SU-DHL-6 (cell line): Measurements from ENCODE around the gene HSD17B8.

Experiments used
- H2AFZ ChIP-seq: fragments of 200-600 bp; sonication (generic); 2 replicates; pipeline ENCODE4 v1.6.1; 2014; ENCODE audit warnings: low read depth, mild to moderate bottlenecking, moderate library complexity, mixed read lengths, antibody characterized with exemption, low read length; ENCODE audit not compliant: severe bottlenecking
- H3F3A ChIP-seq: fragments of 200-600 bp; shearing (Covaris generic); 2 replicates; pipeline ENCODE4 v1.6.0; 2016; ENCODE audit warnings: antibody characterized with exemption, mild to moderate bottlenecking; ENCODE audit not compliant: insufficient read depth
- H3K27ac ChIP-seq: fragments of 200-600 bp; sonication (generic); 2 replicates; pipeline ENCODE4 v1.5.1; 2016; ENCODE audit warnings: low read depth, mild to moderate bottlenecking, low read length, moderate library complexity, mixed read lengths
- H3K27me3 ChIP-seq: fragments of 200-600 bp; sonication (generic), shearing (Covaris generic); 2 replicates; pipeline ENCODE4 v1.6.0; 2014; ENCODE audit warnings: mild to moderate bottlenecking, low read length
- H3K36me3 ChIP-seq: fragments of 200-600 bp; sonication (generic); 2 replicates; pipeline ENCODE4 v1.6.1; 2014; ENCODE audit warnings: mild to moderate bottlenecking, low read length, mixed read lengths
- H3K4me2 ChIP-seq: fragments of 300-600, 200-600 bp; shearing (Covaris generic), sonication (generic); 2 replicates; pipeline ENCODE4 v1.6.0; 2014; ENCODE audit warnings: low read length, low read depth, mild to moderate bottlenecking; ENCODE audit not compliant: poor library complexity, severe bottlenecking
- H3K4me3 ChIP-seq: fragments of 200-600 bp; sonication (generic); 2 replicates; pipeline ENCODE4 v1.5.1; 2014; ENCODE audit warnings: antibody characterized with exemption, low read length, mild to moderate bottlenecking, mixed read lengths; ENCODE audit not compliant: insufficient read depth, poor library complexity, severe bottlenecking
- H3K79me2 ChIP-seq: fragments of 200-600 bp; sonication (generic); 2 replicates; pipeline ENCODE4 v1.6.1; 2014; ENCODE audit warnings: mild to moderate bottlenecking, low read length, moderate library complexity; ENCODE audit not compliant: insufficient read depth
- H3K9ac ChIP-seq: fragments of 200-600 bp; sonication (generic); 2 replicates; pipeline ENCODE4 v1.7.0; 2014; ENCODE audit warnings: mild to moderate bottlenecking, low read length
- H3K9me2 ChIP-seq: fragments of 200-600 bp; sonication (generic); replicated peaks from 2 replicates; pipeline ENCODE4 v1.6.1; 2014; ENCODE audit warnings: low read length; ENCODE audit not compliant: insufficient read depth
- H3K9me3 ChIP-seq: fragments of 200-600 bp; sonication (generic); 2 replicates; pipeline ENCODE4 v1.6.1; 2014; ENCODE audit warnings: low read length, mixed read lengths; ENCODE audit not compliant: insufficient read depth
- H4K20me1 ChIP-seq: fragments of 200-600 bp; sonication (generic); 2 replicates; pipeline ENCODE4 v1.6.1; 2014; ENCODE audit warnings: low read depth, mild to moderate bottlenecking, antibody characterized with exemption, low read length, moderate library complexity, mixed read lengths
- EZH2phosphoT487 ChIP-seq: fragments of 200-600 bp; sonication (generic), shearing (Covaris generic); conservative IDR thresholded peaks from 2 replicates; pipeline ENCODE4 v1.6.1; 2018; ENCODE audit warnings: mild to moderate bottlenecking, antibody characterized with exemption, low read length, moderate library complexity, mixed read lengths
- TF ChIP-seq, protein P1 (sequence below): fragments of 200-600 bp; sonication (generic); IDR thresholded peaks from one replicate; pipeline ENCODE4 v1.5.1; 2017; ENCODE audit warnings: antibody characterized with exemption, mild to moderate bottlenecking, low read length, moderate library complexity; ENCODE audit not compliant: insufficient read depth, poor library complexity, severe bottlenecking

Gene HSD17B8

GRCh38 chr6:33195304-33196165 is 8.9 kb upstream of the HSD17B8 start:
- H3K4me3 ChIP-seq: no peak overlapping the region
- no peaks in the 10 kb centered on the region for H3K27me3 ChIP-seq
- no peaks in the 10 kb centered on the region for H3K9me2 ChIP-seq
- no peak for TF ChIP-seq EZH2phosphoT487
- TF ChIP-seq, protein P1, sequence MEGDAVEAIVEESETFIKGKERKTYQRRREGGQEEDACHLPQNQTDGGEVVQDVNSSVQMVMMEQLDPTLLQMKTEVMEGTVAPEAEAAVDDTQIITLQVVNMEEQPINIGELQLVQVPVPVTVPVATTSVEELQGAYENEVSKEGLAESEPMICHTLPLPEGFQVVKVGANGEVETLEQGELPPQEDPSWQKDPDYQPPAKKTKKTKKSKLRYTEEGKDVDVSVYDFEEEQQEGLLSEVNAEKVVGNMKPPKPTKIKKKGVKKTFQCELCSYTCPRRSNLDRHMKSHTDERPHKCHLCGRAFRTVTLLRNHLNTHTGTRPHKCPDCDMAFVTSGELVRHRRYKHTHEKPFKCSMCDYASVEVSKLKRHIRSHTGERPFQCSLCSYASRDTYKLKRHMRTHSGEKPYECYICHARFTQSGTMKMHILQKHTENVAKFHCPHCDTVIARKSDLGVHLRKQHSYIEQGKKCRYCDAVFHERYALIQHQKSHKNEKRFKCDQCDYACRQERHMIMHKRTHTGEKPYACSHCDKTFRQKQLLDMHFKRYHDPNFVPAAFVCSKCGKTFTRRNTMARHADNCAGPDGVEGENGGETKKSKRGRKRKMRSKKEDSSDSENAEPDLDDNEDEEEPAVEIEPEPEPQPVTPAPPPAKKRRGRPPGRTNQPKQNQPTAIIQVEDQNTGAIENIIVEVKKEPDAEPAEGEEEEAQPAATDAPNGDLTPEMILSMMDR: no peak
- H3F3A ChIP-seq: peaks cover 25% of the 10 kb centered on the region
- peaks cover 10% of the 10 kb centered on the region for H3K36me3 ChIP-seq
- H3K27ac ChIP-seq: no peak overlapping the region
- peaks cover 14% of the 10 kb centered on the region for H3K79me2 ChIP-seq
- H2AFZ ChIP-seq: no peak overlapping the region
- no peak overlapping the region for H3K4me2 ChIP-seq
- H4K20me1 ChIP-seq: no peaks in the 10 kb centered on the region
- H3K9me3 ChIP-seq: no peaks in the 10 kb centered on the region
- no peak overlapping the region for H3K9ac ChIP-seq

GRCh38 chr6:33197431-33198048 is 6.9 kb upstream of the HSD17B8 start:
- H3K27me3 ChIP-seq: no peaks in the 10 kb centered on the region
- no peak overlapping the region for H3K9ac ChIP-seq
- H3K4me3 ChIP-seq: no peak overlapping the region
- no peaks in the 10 kb centered on the region for H4K20me1 ChIP-seq
- no peak overlapping the region for H3K27ac ChIP-seq
- H3K9me3 ChIP-seq: no peaks in the 10 kb centered on the region
- H3K79me2 ChIP-seq: peaks cover 33% of the 10 kb centered on the region
- TF ChIP-seq EZH2phosphoT487: no peak
- TF ChIP-seq, protein P1: peak; percentile 97
- no peaks in the 10 kb centered on the region for H3K9me2 ChIP-seq
- H3F3A ChIP-seq: peaks cover 25% of the 10 kb centered on the region
- H3K36me3 ChIP-seq: peaks cover 10% of the 10 kb centered on the region
- no peak overlapping the region for H3K4me2 ChIP-seq
- H2AFZ ChIP-seq: no peak overlapping the region

GRCh38 chr6:33198159-33198852 is 6.1 kb upstream of the HSD17B8 start:
- no peaks in the 10 kb centered on the region for H3K9me2 ChIP-seq
- peaks cover 33% of the 10 kb centered on the region for H3K79me2 ChIP-seq
- H3K36me3 ChIP-seq: peaks cover 13% of the 10 kb centered on the region
- H2AFZ ChIP-seq: no peak overlapping the region
- no peak overlapping the region for H3K4me3 ChIP-seq
- no peaks in the 10 kb centered on the region for H4K20me1 ChIP-seq
- H3K9ac ChIP-seq: no peak overlapping the region
- H3K4me2 ChIP-seq: peak overlapping the region; percentile 73
- TF ChIP-seq, protein P1: no peak
- TF ChIP-seq EZH2phosphoT487: no peak
- H3F3A ChIP-seq: peaks cover 30% of the 10 kb centered on the region
- H3K27me3 ChIP-seq: no peaks in the 10 kb centered on the region
- 0 out of 2 replicates have a peak overlapping the region, but pooled peaks have one; percentile 2 for H3K27ac ChIP-seq
- H3K9me3 ChIP-seq: no peaks in the 10 kb centered on the region
